ENCODE measurements around the gene KLHL40. TPM values are rescaled to one million over a fixed set of nuclear protein-coding genes. Genes with fewer than 3 reads are reported as not detected.

KLHL40 gene
- total RNA-seq, 4 donors from 2014 or later, result 0.17 TPM; not detected in 3

GRCh38 chr3:42741796-42742195 is 56.5 kb downstream of the KLHL40 start:
- 78% methylated on average over 3 of the region's 3 CpGs for WGBS
- TF ChIP-seq CTCF (IDR thresholded peaks at IDR 0.05), result no peak
- no peak for TF ChIP-seq EP300 (IDR thresholded peaks at IDR 0.05)
- TF ChIP-seq POLR2A (IDR thresholded peaks at IDR 0.05; ENCODE audit: low read depth), result no peak
- TF ChIP-seq POLR2AphosphoS5 (IDR thresholded peaks at IDR 0.05), result no peak
- intact Hi-C loops (cut with DNase I), result loop anchor here (5.0 kb wide), 1 partner anchor 89 kb away; the partner anchor contains the start of gene ZBTB47

More at GRCh38 chr3:42741796-42742195, 56.5 kb downstream of the KLHL40 start:
- Histone ChIP-seq H3K4me1 (peaks cover 24 to 30% (median 29%) of the 10 kb centered on the region in 4 donors), H3K4me3 (no peak overlapping the region), H3K36me3 (no peaks in the 10 kb centered on the region), H3K27me3 (no peaks in the 10 kb centered on the region), H3K27ac (replicated peaks in 1 of 4) (no peak overlapping the region), H3K9me3 (no peaks in the 10 kb centered on the region)
- DNase-seq (ENCODE audit: extremely low spot score), result no peak

Other genes with a start within 250 kb of the KLHL40 start
- gene VIPR1, start 182.9 kb upstream of the KLHL40 start, total RNA-seq, result 1 to 10 TPM; 3.0 to 6.6 (median 4.6) TPM
- gene SEC22C, start 103.6 kb upstream of the KLHL40 start, total RNA-seq, result 10 to 100 TPM; 52.7 to 62.7 (median 57.9) TPM
- gene SS18L2, start 94.7 kb upstream of the KLHL40 start, total RNA-seq, result 10 to 100 TPM; 11.1 to 15.6 (median 13.6) TPM
- gene NKTR, start 84.9 kb upstream of the KLHL40 start, total RNA-seq, result 10 to 100 TPM; 24.7 to 73.1 (median 36.0) TPM
- 100 to 1,000 TPM in 2 of 4 donors, 10 to 100 TPM in 2; 75.4 to 137 (median 95.7) TPM for gene ZBTB47, start 31.8 kb upstream of the KLHL40 start, total RNA-seq
- gene HHATL, start 17.3 kb downstream of the KLHL40 start, total RNA-seq, result 1 to 10 TPM in 1 of 4 donors, not detected in 3; 1.5 TPM
- gene CCDC13, start 87.7 kb downstream of the KLHL40 start, total RNA-seq, result 1 to 10 TPM; 1.2 to 5.3 (median 3.9) TPM
- gene HIGD1A, start 119.0 kb downstream of the KLHL40 start, total RNA-seq, result 100 to 1,000 TPM; 161 to 407 (median 272) TPM
- 10 to 100 TPM in 1 of 4 donors, 1 to 10 TPM in 3; 2.5 to 15.9 (median 7.6) TPM for gene ACKR2, start 123.9 kb downstream of the KLHL40 start, total RNA-seq
- not detected for gene CYP8B1, start 190.3 kb downstream of the KLHL40 start, total RNA-seq
- 10 to 100 TPM in 1 of 4 donors, 1 to 10 TPM in 3; 4.0 to 11.6 (median 5.3) TPM for gene ZNF662, start 220.6 kb downstream of the KLHL40 start, total RNA-seq

Data from esophagus muscularis mucosa (tissue), 4 donors.